GM10248 (cell line): ENCODE measurements around the gene MME.

Experiments used
- CTCF ChIA-PET: fragments of 300-600 bp; sonication (Branson Sonifier 250); formaldehyde crosslinking; extraction: SDS; loops from one replicate; lab custom pipeline; 2021; ENCODE audit warnings: antibody characterized with exemption; lab: Yijun Ruan, JAX
- POLR2A ChIA-PET: fragments of 350-650 bp; sonication (Branson Sonifier 250); formaldehyde crosslinking; extraction: SDS; loops from one replicate; lab custom pipeline; 2020; ENCODE audit warnings: antibody characterized with exemption; lab: Yijun Ruan, JAX
- DNase-seq: peaks from one replicate; pipeline ENCODE4 v3.0.0; 2012; ENCODE audit errors: extremely low spot score
- CTCF ChIP-seq: IDR thresholded peaks from 2 replicates; pipeline ENCODE4 v1.5.1; 2012; ENCODE audit warnings: mild to moderate bottlenecking, low read depth; ENCODE audit errors: extremely low read depth, missing control alignments, control extremely low read depth

The MME gene

GRCh38 chr3:155227141-155227540, 147.0 kb downstream of the MME start:
- ChIA-PET CTCF (interaction anchor here (1.1 kb wide), 1 partner anchor 21 kb away, joined by 3 read pairs; no protein-coding TSS in a partner anchor), POLR2A (no interaction called here)
- TF ChIP-seq CTCF: no peak
- no peak for DNase-seq

- no peak for DNase-seq
- no peak for TF ChIP-seq CTCF
- ChIA-PET POLR2A (no interaction called here), CTCF (interaction anchor here (1.3 kb wide), 2 partner anchors 10 to 15 kb away, joined by 3 to 4 read pairs; no protein-coding TSS in a partner anchor)
Measured at GRCh38 chr3:155228676-155229075, 148.6 kb downstream of the MME start.

DNA sequence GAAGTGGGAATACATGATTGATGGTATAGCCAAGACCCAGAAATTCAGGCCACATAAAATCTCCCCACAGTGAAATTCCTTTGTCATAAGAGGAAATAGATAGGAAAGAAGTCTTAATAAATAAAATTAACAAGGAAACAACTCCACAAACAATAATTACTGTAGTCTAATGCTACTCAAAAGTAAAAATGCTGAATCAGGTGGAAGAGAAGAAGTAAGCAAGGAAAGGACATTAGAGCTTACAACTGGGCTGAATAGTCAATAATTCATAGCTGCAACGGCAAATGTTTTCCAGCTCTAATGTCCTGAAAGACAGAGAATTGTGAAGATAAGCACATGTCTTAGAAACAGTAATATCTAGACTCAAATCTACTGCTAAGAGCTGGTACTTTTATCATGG, 149.0 kb downstream of the MME start:
- ChIA-PET CTCF (interaction anchor here (1.1 to 1.3 kb wide), 3 partner anchors 10 to 15 kb away, joined by 3 to 4 read pairs (median 3); no protein-coding TSS in a partner anchor), POLR2A (no interaction called here)
- DNase-seq: no peak
- TF ChIP-seq CTCF: no peak

DNA sequence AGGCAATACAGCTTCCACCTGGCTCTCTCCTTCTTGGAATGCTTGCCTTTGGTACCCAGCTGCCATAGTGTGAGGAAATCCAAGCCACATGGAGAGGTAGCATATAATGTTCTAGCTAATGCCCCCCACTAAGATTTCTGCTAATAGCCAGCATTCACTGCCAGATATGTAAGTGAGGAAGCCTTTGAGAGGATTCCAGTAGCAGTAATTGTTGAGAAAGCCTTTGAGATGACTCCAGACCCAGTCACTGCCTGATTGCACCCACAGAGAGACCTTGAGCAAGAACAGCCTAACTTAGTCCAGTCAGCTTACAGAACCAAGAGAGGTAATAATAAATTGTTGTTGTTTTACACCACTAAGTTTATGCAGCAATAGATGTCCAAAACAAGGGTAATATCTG, 150.3 kb downstream of the MME start:
- TF ChIP-seq CTCF: no peak
- no peak for DNase-seq
- ChIA-PET POLR2A (no interaction called here), CTCF (interaction anchor here (1.1 kb wide), 1 partner anchor 12 kb away, joined by 3 read pairs; no protein-coding TSS in a partner anchor)

DNA sequence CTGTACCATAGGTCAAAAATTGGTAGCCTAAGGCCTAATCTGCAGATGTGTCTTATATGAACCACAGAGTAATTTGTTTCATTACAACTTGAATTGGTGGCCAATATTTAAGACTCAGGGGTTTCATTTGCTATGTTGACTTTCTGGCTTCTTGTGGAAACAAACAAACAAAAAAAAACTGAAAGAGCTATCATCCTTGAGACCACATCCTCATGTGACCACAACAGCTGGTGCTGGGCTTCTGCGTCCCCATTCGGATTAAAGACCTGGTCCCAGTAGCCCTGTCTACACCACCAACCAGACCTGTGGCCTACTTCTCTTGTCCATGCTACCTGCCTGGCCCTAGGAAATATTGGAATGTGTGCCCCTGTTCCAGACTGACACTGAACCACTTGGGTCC, 151.7 kb downstream of the MME start:
- no peak for DNase-seq
- ChIA-PET CTCF (no interaction called here), POLR2A (no interaction called here)
- TF ChIP-seq CTCF: no peak

DNA sequence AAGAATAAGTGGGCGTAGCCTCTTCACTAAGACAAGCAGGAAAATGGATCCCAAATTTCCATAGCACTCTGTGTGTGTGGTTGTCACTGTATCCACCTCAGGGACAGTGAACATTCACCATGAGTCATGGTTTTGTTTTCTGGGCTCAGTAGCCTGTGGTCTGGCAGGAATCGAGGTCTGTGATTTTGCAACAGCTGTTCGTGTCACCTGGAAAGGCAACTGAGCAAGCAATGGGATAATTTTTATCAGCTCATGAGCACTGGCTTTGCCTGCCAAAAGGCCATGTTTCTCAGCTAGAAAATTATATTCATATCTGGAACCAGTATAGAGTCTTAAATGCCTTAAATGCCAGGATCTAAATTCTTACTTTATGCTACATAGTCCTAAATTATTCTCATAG, 152.5 kb downstream of the MME start:
- ChIA-PET CTCF (no interaction called here), POLR2A (no interaction called here)
- DNase-seq: no peak
- TF ChIP-seq CTCF: no peak

DNA sequence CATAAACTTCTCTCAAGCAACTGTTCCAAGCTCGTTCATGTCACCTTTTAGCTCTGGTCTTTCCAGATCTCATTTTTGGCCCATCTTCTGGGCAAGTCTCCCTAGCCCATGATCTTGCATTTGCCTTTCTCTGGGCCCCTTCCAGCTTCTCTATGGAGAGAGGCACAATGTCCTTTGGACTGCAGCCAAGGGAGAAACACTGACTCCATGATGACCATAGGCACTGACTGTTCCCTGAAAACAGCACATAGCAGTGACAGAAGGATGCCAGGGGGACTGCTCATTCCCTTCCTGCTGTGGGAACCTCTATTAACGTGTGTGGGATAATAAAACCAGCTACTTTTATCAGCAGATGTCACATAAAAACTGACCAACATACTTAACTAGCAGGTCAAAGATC, 153.1 kb downstream of the MME start:
- DNase-seq: no peak
- POLR2A ChIA-PET: no interaction called here
- CTCF ChIA-PET: no interaction called here
- TF ChIP-seq CTCF: no peak
